ENCODE measurements around the gene GINM1. TPM values are rescaled to one million over a fixed set of nuclear protein-coding genes. Genes with fewer than 3 reads are reported as not detected.

Gene GINM1
- total RNA-seq, 1 experiment from 2014 or later: 31.7 TPM

Other genes starting within 250 kb of the GINM1 start
- gene TAB2, start 248.7 kb upstream of the GINM1 start, total RNA-seq (2021; ENCODE audit: unreplicated experiment): 47.2 TPM
- gene SUMO4, start 166.1 kb upstream of the GINM1 start, total RNA-seq (2021; ENCODE audit: unreplicated experiment): 1.1 TPM
- 0.26 TPM for gene ZC3H12D, start 81.4 kb upstream of the GINM1 start, total RNA-seq (2021; ENCODE audit: unreplicated experiment)
- gene PPIL4, start 20.3 kb upstream of the GINM1 start, total RNA-seq (2021; ENCODE audit: unreplicated experiment): 19.9 TPM
- 19.7 TPM for gene KATNA1, start 82.3 kb downstream of the GINM1 start, total RNA-seq (2021; ENCODE audit: unreplicated experiment)
- gene LATS1, start 151.7 kb downstream of the GINM1 start, total RNA-seq (2021; ENCODE audit: unreplicated experiment): 36.0 TPM
- 53.6 TPM for gene NUP43, start 180.2 kb downstream of the GINM1 start, total RNA-seq (2021; ENCODE audit: unreplicated experiment)
- 118 TPM for gene PCMT1, start 183.4 kb downstream of the GINM1 start, total RNA-seq (2021; ENCODE audit: unreplicated experiment)